Measurements from ENCODE around the gene PPARD.
A peak's percentile ranks its signal among the peaks of the same experiment; 100 is the strongest.

Gene PPARD

DNA sequence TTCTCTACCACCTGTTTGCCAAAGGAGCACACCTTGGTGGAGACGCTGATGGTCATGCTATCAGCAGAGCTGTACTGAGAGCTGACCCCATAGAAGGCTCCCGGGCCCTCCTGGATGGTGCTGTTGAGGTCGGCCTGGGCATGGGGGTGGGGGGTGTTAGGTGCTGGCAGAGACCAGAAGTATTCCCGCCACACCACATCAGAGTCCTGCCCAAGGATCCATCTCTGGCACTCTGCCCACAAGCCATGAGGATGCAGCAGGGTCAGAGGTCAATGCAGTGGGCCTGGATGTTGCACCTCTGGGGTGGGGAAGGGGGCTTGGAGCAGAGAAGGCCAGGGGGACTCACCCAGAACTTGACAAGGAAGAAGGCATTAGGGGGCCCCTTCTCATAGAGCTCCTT lies 133.2 kb downstream of the PPARD start:
- peak in 2 of 10 donors; percentile 48 to 67 for DNase-seq
- intact Hi-C loops (cut with DNase I) = no loop called here

DNA sequence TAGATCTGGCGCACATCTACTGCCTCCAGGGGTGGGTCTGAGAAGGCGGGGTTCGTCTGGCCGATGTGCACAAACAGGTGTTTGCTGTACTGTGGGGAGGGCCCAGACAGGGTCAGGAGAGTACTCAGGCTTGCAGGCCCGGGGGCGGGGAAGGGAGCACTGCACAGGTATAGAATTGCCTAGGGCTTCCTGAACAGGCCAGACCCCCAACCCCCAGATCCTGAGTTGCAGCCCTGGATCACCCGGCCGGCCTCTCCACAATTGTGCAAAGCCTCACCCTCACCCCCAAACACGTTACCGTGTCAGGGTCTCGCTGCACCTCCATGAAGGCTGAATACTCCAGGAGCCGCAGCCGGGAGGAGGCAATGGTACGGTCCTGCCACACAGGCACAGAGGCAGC lies 133.6 kb downstream of the PPARD start:
- DNase-seq = peak in 2 of 10 donors; percentile 68 to 78

DNA sequence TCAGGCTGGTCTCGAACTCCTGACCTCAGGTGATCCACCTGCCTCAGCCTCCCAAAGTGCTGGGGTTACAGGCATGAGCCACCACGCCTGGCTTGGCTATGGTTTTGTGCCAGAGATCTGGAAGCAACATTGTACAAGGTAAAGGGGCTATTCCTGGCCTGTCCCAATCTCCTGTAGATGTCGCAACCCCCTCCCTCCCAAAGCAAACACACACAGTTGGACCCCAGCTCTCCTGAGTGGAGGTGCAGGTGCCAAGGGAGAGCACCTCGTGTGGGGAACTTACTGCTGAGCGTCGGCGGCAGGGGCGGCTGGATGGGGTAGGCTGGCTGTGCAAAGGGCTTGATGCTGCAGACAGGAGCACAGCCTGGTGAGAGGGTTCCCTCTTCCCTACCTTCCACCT lies 134.7 kb downstream of the PPARD start:
- no peak for DNase-seq
- intact Hi-C loops (cut with DNase I) = no loop called here

More for the DNA sequence above, 133.6 kb downstream of the PPARD start:
- intact Hi-C loops (cut with DNase I) = no loop called here
